Endothelial cell of umbilical vein (primary cell): ENCODE data around the gene SLFNL1. TPM values are rescaled to one million over a fixed set of nuclear protein-coding genes. Genes with fewer than 3 reads are reported as not detected.

Experiments used
- BruUV-seq: library from RNA; stranded (reverse); fragments of 400-500 nt; replicated peaks from 2 replicates; lab custom pipeline; 2021; lab: Mats Ljungman, UMichigan
- CTCF ChIA-PET: fragments of 300-600, 350-600 bp; sonication (Branson Sonifier 250); formaldehyde crosslinking; loops from one replicate; lab custom pipeline; 2021; ENCODE audit warnings: antibody characterized with exemption, inconsistent platforms; lab: Charles Lee
- POLR2A ChIA-PET: fragments of 300-600, 350-600 bp; sonication (Branson Sonifier 250); formaldehyde crosslinking; loops from one replicate; lab custom pipeline; 2021; ENCODE audit warnings: antibody characterized with exemption, inconsistent platforms; lab: Charles Lee
- DNase-seq: peaks from one replicate; pipeline ENCODE4 v3.0.0-alpha.2; 2011; ENCODE audit warnings: low read depth, low spot score
- FAIRE-seq: peaks from 2 replicates; lab custom pipeline; 2011; peaks lifted over from hg19 to GRCh38; lab: Jason Lieb, UNC
- H2AFZ ChIP-seq: 2 replicates; pipeline ENCODE4 v1.6.0; 2012; ENCODE audit warnings: low read depth, low read length, control low read depth, inconsistent platforms
- H3K27ac ChIP-seq: 2 replicates; pipeline ENCODE4 v1.5.1; 2011; ENCODE audit warnings: low read depth, mild to moderate bottlenecking, control low read depth, low read length, moderate library complexity; ENCODE audit not compliant: insufficient read depth
- H3K27me3 ChIP-seq, 2 experiments: 2 replicates each; pipeline versions ENCODE4 v1.6.0 to v1.6.1; 2011; ENCODE audit warnings: low read length in 2 of 2, mixed read lengths in 1 of 2; ENCODE audit not compliant: control insufficient read depth in 2 of 2, insufficient read depth in 2 of 2
- H3K36me3 ChIP-seq, 2 experiments: 2 replicates in 1 of 2; 3 replicates in 1 of 2; pipeline ENCODE4 v1.5.1; 2011; ENCODE audit warnings: low read length in 2 of 2, mild to moderate bottlenecking in 1 of 2, moderate library complexity in 1 of 2; ENCODE audit not compliant: control insufficient read depth in 2 of 2, insufficient read depth in 2 of 2; ENCODE audit errors: extremely low read depth in 1 of 2
- H3K4me1 ChIP-seq: 3 replicates; pipeline ENCODE4 v1.5.1; 2011; ENCODE audit warnings: mild to moderate bottlenecking, low read length; ENCODE audit not compliant: control insufficient read depth, insufficient read depth; ENCODE audit errors: extremely low read depth
- H3K4me2 ChIP-seq: 2 replicates; pipeline ENCODE4 v1.6.1; 2011; ENCODE audit warnings: low read length, control low read depth, mixed read lengths; ENCODE audit not compliant: insufficient read depth
- H3K4me3 ChIP-seq, 3 experiments: fragments of 200-600 bp in 1 of 3; sonication (generic), shearing (Covaris generic) in 1 of 3; replicated peaks in 1 of 3; 2 replicates each; pipeline ENCODE4 v1.5.1; 2011 to 2016; ENCODE audit warnings: control low read depth in 3 of 3, low read length in 3 of 3, mild to moderate bottlenecking in 2 of 3, inconsistent platforms in 1 of 3, low read depth in 1 of 3, moderate library complexity in 1 of 3; ENCODE audit not compliant: insufficient read depth in 1 of 3
- H3K79me2 ChIP-seq: 2 replicates; pipeline ENCODE4 v1.6.0; 2012; ENCODE audit warnings: low read length, inconsistent platforms; ENCODE audit not compliant: control insufficient read depth, insufficient read depth
- H3K9ac ChIP-seq: replicated peaks from 2 replicates; pipeline ENCODE3; 2011; ENCODE audit warnings: low read length, control low read depth; ENCODE audit not compliant: insufficient read depth; ENCODE audit errors: extremely low read depth
- H3K9me1 ChIP-seq: replicated peaks from 3 replicates; pipeline ENCODE4 v1.6.0; 2011; ENCODE audit warnings: mild to moderate bottlenecking, low read length; ENCODE audit not compliant: control insufficient read depth, insufficient read depth; ENCODE audit errors: extremely low read depth
- H3K9me3 ChIP-seq: replicated peaks from 2 replicates; pipeline ENCODE4 v1.5.1; 2012; ENCODE audit warnings: low read length, inconsistent platforms; ENCODE audit not compliant: control insufficient read depth, insufficient read depth
- H4K20me1 ChIP-seq: replicated peaks from 2 replicates; pipeline ENCODE3; 2011; ENCODE audit warnings: mild to moderate bottlenecking, low read length; ENCODE audit not compliant: control insufficient read depth, insufficient read depth; ENCODE audit errors: extremely low read depth
- CTCF ChIP-seq, 2 donors: IDR thresholded peaks; 1 replicate in 1 of 2; 2 replicates in 1 of 2; pipeline ENCODE4 v1.5.1; 2011; ENCODE audit warnings: low read length in 2 of 2, mild to moderate bottlenecking in 2 of 2, moderate library complexity in 2 of 2, control low read depth in 1 of 2, inconsistent platforms in 1 of 2, low read depth in 1 of 2; ENCODE audit not compliant: insufficient read depth in 1 of 2; ENCODE audit errors: extremely low read depth in 1 of 2
- EZH2 ChIP-seq: IDR thresholded peaks from 2 replicates; pipeline ENCODE4 v1.6.1; 2012; ENCODE audit warnings: borderline replicate concordance, low read depth, mild to moderate bottlenecking, moderate library complexity, low read length, inconsistent platforms; ENCODE audit not compliant: severe bottlenecking
- FOS ChIP-seq: IDR thresholded peaks from 2 replicates; pipeline ENCODE4 v1.6.1; 2011; ENCODE audit warnings: mild to moderate bottlenecking, low read length, moderate library complexity, borderline replicate concordance; ENCODE audit not compliant: insufficient read depth
- GATA2 ChIP-seq: IDR thresholded peaks from 2 replicates; pipeline ENCODE4 v1.7.0; 2011; ENCODE audit warnings: low read depth, mild to moderate bottlenecking, moderate library complexity, mixed read lengths, low read length; ENCODE audit not compliant: insufficient read length, insufficient read depth
- JUN ChIP-seq: IDR thresholded peaks from 2 replicates; pipeline ENCODE4 v1.6.1; 2011; ENCODE audit warnings: borderline replicate concordance, low read depth; ENCODE audit not compliant: insufficient read length, insufficient read depth
- MAX ChIP-seq: IDR thresholded peaks from 2 replicates; pipeline ENCODE4 v1.6.1; 2011; ENCODE audit not compliant: insufficient read depth, insufficient read length
- MYC ChIP-seq: IDR thresholded peaks from one replicate; pipeline ENCODE4 v1.6.1; 2011; ENCODE audit warnings: mild to moderate bottlenecking, low read depth, low read length
- POLR2A ChIP-seq: IDR thresholded peaks from 2 replicates; pipeline ENCODE4 v1.6.1; 2012; ENCODE audit warnings: low read depth, mild to moderate bottlenecking, control low read depth, low read length
- POLR2AphosphoS5 ChIP-seq: IDR thresholded peaks from 2 replicates; pipeline ENCODE4 v1.6.1; 2012; ENCODE audit warnings: low read depth, mild to moderate bottlenecking, control low read depth, low read length, moderate library complexity; ENCODE audit not compliant: insufficient read depth
- dilution Hi-C: fragments of 300-500 bp; cut with MboI; formaldehyde crosslinking; loops from one replicate; pipeline ENCODE4 v1.15.0; 2019; ENCODE audit warnings: low sequenced_read_pairs; ENCODE audit not compliant: extremely low pct_ligation_motif_present
- intact Hi-C: fragments of 100-400 bp; cut with micrococcal nuclease; formaldehyde crosslinking; loops from one replicate; pipeline ENCODE4 v1.10.0; 2022
- polyA plus RNA-seq, 4 experiments: library from polyadenylated mRNA; depleted of rRNA in 3 of 4; stranded (reverse) in 3 of 4; unstranded in 1 of 4; fragments of >200 nt; gene quantifications; 2 replicates each; pipeline versions ENCODE4 v1.2.1 to v1.2.3, GENCODE V29; 2011 to 2012; ENCODE audit warnings: missing spikeins in 1 of 4
- total RNA-seq: library from RNA; stranded (reverse); gene quantifications from 2 replicates; pipeline ENCODE4 v1.2.3, GENCODE V29; 2021

Gene SLFNL1
- total and polyA plus RNA-seq, 2 donors (not counting 3 experiments of a cell fraction or from before 2014, with no cell fraction given): 0.14 to 0.29 TPM

- Histone ChIP-seq H3K4me1 (peaks cover 39% of the 10 kb centered on the region), H3K36me3 (peaks cover 0 to 14% of the 10 kb centered on the region in 2 experiments), H3K27ac (no peak overlapping the region), H3K79me2 (no peaks in the 10 kb centered on the region), H3K9ac (no peak overlapping the region), H3K9me1 (no peaks in the 10 kb centered on the region), H4K20me1 (no peaks in the 10 kb centered on the region), H3K27me3 (no peaks in the 10 kb centered on the region), H3K4me3 (no peak overlapping the region), H3K9me3 (no peaks in the 10 kb centered on the region), H2AFZ (no peak overlapping the region), H3K4me2 (no peak overlapping the region)
- TF ChIP-seq MYC (no peak), JUN (no peak), GATA2 (no peak), EZH2 (no peak), CTCF (IDR thresholded peaks at IDR 0.05; ENCODE audit: extremely low read depth in 1 of 2, insufficient read depth in 1 of 2, low read depth in 1 of 2, low read length in 2 of 2) (no peak), FOS (no peak), POLR2AphosphoS5 (no peak), POLR2A (no peak), MAX (no peak)
- ChIA-PET CTCF (no interaction called here), POLR2A (no interaction called here)
- dilution Hi-C loops: no loop called here
- no peak for DNase-seq
- intact Hi-C loops: no loop called here
- FAIRE-seq: no peak
- no TSS peak for BruUV-seq
Observed at GRCh38 chr1:41017141-41018017, 4.1 kb downstream of the SLFNL1 start.
